H9 (cell line): Measurements from ENCODE around the gene TAF12. TPM values are rescaled to one million over a fixed set of nuclear protein-coding genes. Genes with fewer than 3 reads are reported as not detected.

Experiments
- DNase-seq: peaks from one replicate; pipeline ENCODE4 v3.0.0-alpha.2; 2017
- H2AFZ ChIP-seq: one replicate; pipeline ENCODE4 v1.6.1; 2013; ENCODE audit warnings: mild to moderate bottlenecking, low read length, control low read depth, moderate library complexity
- H2AK5ac ChIP-seq: 2 replicates; pipeline ENCODE4 v1.6.1; 2013; ENCODE audit warnings: low read length, control low read depth, mixed read lengths; ENCODE audit not compliant: insufficient read length
- H2BK120ac ChIP-seq: one replicate; pipeline ENCODE4 v1.6.1; 2013; ENCODE audit warnings: low read depth, mild to moderate bottlenecking, low read length, control low read depth, inconsistent platforms; ENCODE audit not compliant: poor library complexity, severe bottlenecking
- H2BK12ac ChIP-seq: 2 replicates; pipeline ENCODE4 v1.6.1; 2013; ENCODE audit warnings: low read length, control low read depth, mixed read lengths, low read depth; ENCODE audit not compliant: insufficient read length
- H2BK15ac ChIP-seq: 2 replicates; pipeline ENCODE4 v1.6.1; 2013; ENCODE audit warnings: low read depth, low read length, control low read depth
- H2BK20ac ChIP-seq: one replicate; pipeline ENCODE4 v1.6.1; 2013; ENCODE audit warnings: low read depth, mild to moderate bottlenecking, low read length, control low read depth, inconsistent platforms; ENCODE audit not compliant: poor library complexity, severe bottlenecking
- H2BK5ac ChIP-seq: 2 replicates; pipeline ENCODE4 v1.6.1; 2013; ENCODE audit warnings: low read length, control low read depth, mixed read lengths; ENCODE audit not compliant: insufficient read length
- H3K14ac ChIP-seq: 2 replicates; pipeline ENCODE4 v1.6.1; 2013; ENCODE audit warnings: low read length, control low read depth; ENCODE audit not compliant: insufficient read depth
- H3K18ac ChIP-seq: 2 replicates; pipeline ENCODE4 v1.6.1; 2013; ENCODE audit warnings: low read depth, mild to moderate bottlenecking, mixed read lengths, low read length, control low read depth; ENCODE audit not compliant: insufficient read length
- H3K23ac ChIP-seq: 2 replicates; pipeline ENCODE4 v1.6.1; 2013; ENCODE audit warnings: low read length, control low read depth, mixed read lengths, low read depth; ENCODE audit not compliant: insufficient read length
- H3K23me2 ChIP-seq: 2 replicates; pipeline ENCODE4 v1.6.1; 2013; ENCODE audit warnings: low read depth, mild to moderate bottlenecking, mixed read lengths, low read length, control low read depth; ENCODE audit not compliant: insufficient read length, poor library complexity, severe bottlenecking
- H3K27ac ChIP-seq: 2 replicates; pipeline ENCODE4 v1.5.1; 2013; ENCODE audit warnings: low read length, control low read depth, mixed read lengths, low read depth; ENCODE audit not compliant: insufficient read length
- H3K27me3 ChIP-seq: 2 replicates; pipeline ENCODE4 v1.6.1; 2013; ENCODE audit warnings: low read length, control low read depth, inconsistent platforms; ENCODE audit not compliant: insufficient read depth
- H3K4ac ChIP-seq: 2 replicates; pipeline ENCODE4 v1.6.1; 2013; ENCODE audit warnings: low read depth, mild to moderate bottlenecking, control low read depth, inconsistent platforms, low read length, moderate library complexity
- H3K4me1 ChIP-seq: 2 replicates; pipeline ENCODE4 v1.6.1; 2013; ENCODE audit warnings: low read length, control low read depth, inconsistent platforms; ENCODE audit not compliant: insufficient read depth
- H3K4me2 ChIP-seq: 2 replicates; pipeline ENCODE4 v1.6.1; 2013; ENCODE audit warnings: low read length, control low read depth, mixed read lengths; ENCODE audit not compliant: insufficient read length, insufficient read depth
- H3K56ac ChIP-seq: 2 replicates; pipeline ENCODE4 v1.6.1; 2013; ENCODE audit warnings: low read depth, mild to moderate bottlenecking, mixed read lengths, low read length, control low read depth; ENCODE audit not compliant: insufficient read length
- H3K79me1 ChIP-seq: 2 replicates; pipeline ENCODE4 v1.6.1; 2013; ENCODE audit warnings: low read depth, mild to moderate bottlenecking, moderate library complexity, low read length, control low read depth, inconsistent platforms; ENCODE audit not compliant: insufficient read depth, poor library complexity, severe bottlenecking
- H3K79me2 ChIP-seq: 2 replicates; pipeline ENCODE4 v1.6.1; 2013; ENCODE audit warnings: low read length, control low read depth, inconsistent platforms; ENCODE audit not compliant: insufficient read depth
- H3K9ac ChIP-seq: 2 replicates; pipeline ENCODE4 v1.6.1; 2013; ENCODE audit warnings: low read length, control low read depth, mixed read lengths; ENCODE audit not compliant: insufficient read length; ENCODE audit errors: extremely low read depth
- H3K9me3 ChIP-seq: one replicate; pipeline ENCODE4 v1.6.1; 2013; ENCODE audit warnings: low read depth, low read length, inconsistent platforms; ENCODE audit not compliant: control insufficient read depth
- H3T11ph ChIP-seq: one replicate; pipeline ENCODE4 v1.6.1; 2013; ENCODE audit warnings: mild to moderate bottlenecking, low read length, control low read depth, inconsistent platforms
- H4K20me1 ChIP-seq: one replicate; pipeline ENCODE4 v1.6.1; 2013; ENCODE audit not compliant: control insufficient read depth, insufficient read length, insufficient read depth
- H4K5ac ChIP-seq: 2 replicates; pipeline ENCODE4 v1.6.1; 2013; ENCODE audit warnings: low read depth, mild to moderate bottlenecking, mixed read lengths, low read length, control low read depth; ENCODE audit not compliant: insufficient read length
- H4K8ac ChIP-seq: replicated peaks from 2 replicates; pipeline ENCODE4 v1.6.1; 2013; ENCODE audit warnings: low read length, control low read depth, mixed read lengths, low read depth; ENCODE audit not compliant: insufficient read length
- H4K91ac ChIP-seq: 2 replicates; pipeline ENCODE4 v1.6.1; 2013; ENCODE audit warnings: low read depth, mild to moderate bottlenecking, moderate library complexity, mixed read lengths, low read length, control low read depth; ENCODE audit not compliant: insufficient read length
- H3K27ac Mint-ChIP-seq, 3 experiments: 2 replicates in 2 of 3; 3 replicates in 1 of 3; pipeline ENCODE4 v1.8.0; 2020 to 2021; ENCODE audit warnings: mixed read lengths in 3 of 3, mild to moderate bottlenecking in 1 of 3, moderate library complexity in 1 of 3
- H3K27me3 Mint-ChIP-seq: 2 replicates; pipeline ENCODE4 v1.8.0; 2021; ENCODE audit warnings: low read depth, mild to moderate bottlenecking, moderate library complexity, mixed read lengths
- H3K36me3 Mint-ChIP-seq, 3 experiments: 2 replicates in 2 of 3; 3 replicates in 1 of 3; pipeline ENCODE4 v1.8.0; 2020 to 2021; ENCODE audit warnings: low read depth in 3 of 3, mixed read lengths in 3 of 3; ENCODE audit not compliant: insufficient read depth in 1 of 3
- H3K4me1 Mint-ChIP-seq, 2 experiments: 2 replicates each; pipeline ENCODE4 v1.8.0; 2020; ENCODE audit warnings: mixed read lengths in 2 of 2
- H3K4me3 Mint-ChIP-seq, 2 experiments: 2 replicates in 1 of 2; 3 replicates in 1 of 2; pipeline ENCODE4 v1.8.0; 2020 to 2021; ENCODE audit warnings: mild to moderate bottlenecking in 2 of 2, mixed read lengths in 2 of 2, moderate library complexity in 1 of 2
- H3K9me3 Mint-ChIP-seq, 2 experiments: 2 replicates in 1 of 2; 3 replicates in 1 of 2; pipeline ENCODE4 v1.8.0; 2020; ENCODE audit warnings: mild to moderate bottlenecking in 2 of 2, mixed read lengths in 2 of 2, moderate library complexity in 1 of 2
- WGBS: extraction: QIAGEN DNeasy Blood & Tissue Kit; methylation state at CpG from one replicate; pipeline ENCODE4 v1.1.7; 2013; ENCODE audit warnings: missing lambda C conversion rate, low lambda C conversion rate, mixed read lengths; ENCODE audit not compliant: insufficient read length; ENCODE audit errors: extremely low coverage; 5-methylcytosine and 5-hydroxymethylcytosine counted together
- total RNA-seq: library from RNA; stranded (reverse); gene quantifications from 2 replicates; pipeline ENCODE4 v1.2.1, GENCODE V29; 2021
- TF ChIP-seq, protein P1 (sequence below): fragments of 200-600 bp; sonication (generic); conservative IDR thresholded peaks from 3 replicates; pipeline ENCODE4 v1.8.0; 2021; ENCODE audit warnings: antibody characterized with exemption, mild to moderate bottlenecking

TAF12 gene
- total RNA-seq, 1 experiment from 2014 or later, result 22.1 TPM

DNA sequence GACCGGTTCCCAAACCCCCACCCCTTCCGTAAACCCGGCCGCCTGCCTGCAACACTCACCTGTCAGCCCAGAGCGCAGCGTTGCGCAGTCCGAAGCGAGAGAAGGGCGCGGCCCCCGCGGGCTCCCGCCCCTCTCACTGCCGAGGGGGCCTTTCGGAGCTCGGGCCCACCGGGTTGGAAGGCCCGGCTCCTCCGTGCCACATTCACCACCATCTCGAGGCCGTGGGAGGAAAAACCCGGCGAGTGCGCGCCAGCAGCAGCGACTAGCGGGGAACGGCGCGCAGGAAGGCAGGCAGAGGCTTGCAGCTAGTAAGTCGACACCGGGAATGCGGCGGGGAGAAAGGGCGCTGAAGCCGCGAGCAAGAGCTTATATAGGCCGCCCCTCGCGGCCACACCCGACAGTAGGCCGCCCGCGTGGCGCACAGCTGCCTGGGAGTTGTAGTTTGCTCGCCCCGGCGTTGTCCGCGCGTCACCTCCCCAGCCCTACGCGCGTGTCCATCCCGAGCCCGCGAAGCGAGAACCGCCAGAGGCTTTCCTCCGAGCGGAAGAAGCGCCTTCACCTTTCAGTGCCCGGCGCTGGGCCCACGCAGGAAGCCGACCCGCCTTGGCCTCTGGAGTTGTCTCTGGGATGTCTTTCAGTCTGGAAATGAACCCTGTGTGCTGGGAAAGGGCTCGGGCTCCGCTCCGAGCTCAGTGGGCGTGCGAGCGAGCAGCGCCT lies 61.2 kb downstream of the TAF12 start:
- Histone ChIP-seq H4K5ac (no peak overlapping the region), H3K4me1 (no peaks in the 10 kb centered on the region), H3K56ac (no peak overlapping the region), H3K79me1 (no peaks in the 10 kb centered on the region), H2BK15ac (no peak overlapping the region), H2BK20ac (no peak overlapping the region), H4K91ac (no peak overlapping the region), H3K23me2 (peaks cover 17% of the 10 kb centered on the region), H4K8ac (no peak overlapping the region), H3K23ac (no peak overlapping the region), H2BK5ac (no peak overlapping the region), H3K9me3 (no peaks in the 10 kb centered on the region), H2AFZ (no peak overlapping the region), H2AK5ac (no peak overlapping the region), H2BK120ac (no peak overlapping the region), H3K27ac (no peak overlapping the region), H3K4me2 (peak overlapping the region; percentile 98), H3T11ph (no peak overlapping the region), H3K9ac (peak overlapping the region; percentile 66), H3K14ac (no peak overlapping the region), H3K18ac (no peak overlapping the region), H2BK12ac (no peak overlapping the region), H4K20me1 (no peaks in the 10 kb centered on the region), H3K79me2 (peaks cover 16% of the 10 kb centered on the region; the same call in 1 of the 2 replicates), H3K4ac (no peak overlapping the region), H3K27me3 (no peaks in the 10 kb centered on the region)
- no peaks in the 10 kb centered on the region; a peak in 1 of 5 replicates for H3K9me3 Mint-ChIP-seq
- peaks cover 25 to 28% of the 10 kb centered on the region in 2 experiments for H3K4me1 Mint-ChIP-seq
- 0 out of 2 replicates have a peak, but pooled peaks cover 3% of the 10 kb centered on the region for H3K27me3 Mint-ChIP-seq
- peak overlapping the region; percentile 90 to 96 for H3K4me3 Mint-ChIP-seq
- TF ChIP-seq, protein P1, sequence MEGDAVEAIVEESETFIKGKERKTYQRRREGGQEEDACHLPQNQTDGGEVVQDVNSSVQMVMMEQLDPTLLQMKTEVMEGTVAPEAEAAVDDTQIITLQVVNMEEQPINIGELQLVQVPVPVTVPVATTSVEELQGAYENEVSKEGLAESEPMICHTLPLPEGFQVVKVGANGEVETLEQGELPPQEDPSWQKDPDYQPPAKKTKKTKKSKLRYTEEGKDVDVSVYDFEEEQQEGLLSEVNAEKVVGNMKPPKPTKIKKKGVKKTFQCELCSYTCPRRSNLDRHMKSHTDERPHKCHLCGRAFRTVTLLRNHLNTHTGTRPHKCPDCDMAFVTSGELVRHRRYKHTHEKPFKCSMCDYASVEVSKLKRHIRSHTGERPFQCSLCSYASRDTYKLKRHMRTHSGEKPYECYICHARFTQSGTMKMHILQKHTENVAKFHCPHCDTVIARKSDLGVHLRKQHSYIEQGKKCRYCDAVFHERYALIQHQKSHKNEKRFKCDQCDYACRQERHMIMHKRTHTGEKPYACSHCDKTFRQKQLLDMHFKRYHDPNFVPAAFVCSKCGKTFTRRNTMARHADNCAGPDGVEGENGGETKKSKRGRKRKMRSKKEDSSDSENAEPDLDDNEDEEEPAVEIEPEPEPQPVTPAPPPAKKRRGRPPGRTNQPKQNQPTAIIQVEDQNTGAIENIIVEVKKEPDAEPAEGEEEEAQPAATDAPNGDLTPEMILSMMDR, result no peak
- peak; percentile 94 for DNase-seq
- peak overlapping the region in 2 of 3 experiments; percentile 66 to 95; a peak in 5 of 7 replicates for H3K27ac Mint-ChIP-seq
- peaks cover 30 to 44% (median 38%) of the 10 kb centered on the region in 3 experiments for H3K36me3 Mint-ChIP-seq
- no CpG with 5 or more reads among the region's 75 CpGs for WGBS
